ENCODE results near the gene SLC25A18. TPM values are rescaled to one million over a fixed set of nuclear protein-coding genes. Genes with fewer than 3 reads are reported as not detected.

The SLC25A18 gene
- total and polyA plus RNA-seq, 2 of the 4 experiments (the other 2 are of a cell fraction) = 0.05 TPM; not detected in 1

GRCh38 chr22:17541476-17541875 is 21.8 kb upstream of the SLC25A18 start:
- no peak overlapping the region for H2AK5ac ChIP-seq (ENCODE audit: low read depth, low read length)
- BruUV-seq (replicated peaks) = no TSS peak
- H2BK15ac ChIP-seq (ENCODE audit: low read depth, low read length) = no peak overlapping the region
- H4K5ac ChIP-seq (ENCODE audit: low read depth, low read length) = no peak overlapping the region
- no peak for ATAC-seq (ENCODE audit: low read depth)
- no peaks in the 10 kb centered on the region for H4K20me1 ChIP-seq (ENCODE audit: insufficient read depth, low read length)
- H3K23ac ChIP-seq (ENCODE audit: low read depth, low read length) = no peak overlapping the region
- H2BK5ac ChIP-seq (ENCODE audit: low read depth, low read length, poor library complexity, severe bottlenecking) = no peak overlapping the region
- in situ Hi-C loops (cut with MboI; ENCODE audit: low sequenced_read_pairs) = no loop called here
- dilution Hi-C loops (cut with HindIII; ENCODE audit: low sequenced_read_pairs, unreplicated experiment) = no loop called here
- H3K9ac ChIP-seq (ENCODE audit: low read depth, low read length) = no peak overlapping the region
- POLR2A ChIA-PET (ENCODE audit: unreplicated experiment) = no interaction called here
- intact Hi-C loops (cut with micrococcal nuclease) = no loop called here
- H3K14ac ChIP-seq (replicated peaks; ENCODE audit: low read depth, low read length) = no peak overlapping the region
- no peaks in the 10 kb centered on the region for H3K4me1 ChIP-seq (ENCODE audit: control insufficient read depth, insufficient read depth, low read length)
- no peak overlapping the region for H2BK120ac ChIP-seq (ENCODE audit: low read depth, low read length)
- DNase-seq = no peak
- H2AFZ ChIP-seq (replicated peaks; ENCODE audit: low read length, poor library complexity) = no peak overlapping the region
- H3K18ac ChIP-seq (ENCODE audit: low read depth, low read length) = no peak overlapping the region
- H3K4ac ChIP-seq (ENCODE audit: low read depth, low read length) = no peak overlapping the region
- 63% methylated on average over 2 of the region's 7 CpGs; no CpG with 5 or more reads in 1 of the 2 experiments for WGBS, 2 experiments (ENCODE audit: extremely low coverage in 2 of 2, insufficient read length in 1 of 2)
- no peak overlapping the region for H3K56ac ChIP-seq (ENCODE audit: extremely low read depth, insufficient read depth, low read length)
- H4K8ac ChIP-seq (ENCODE audit: low read depth in 2 of 2, low read length in 2 of 2) = no peak overlapping the region
- H3K36me3 ChIP-seq (ENCODE audit: control insufficient read depth, insufficient read depth, low read length) = no peaks in the 10 kb centered on the region
- no peak overlapping the region for H3K27ac ChIP-seq (ENCODE audit: insufficient read depth, low read length)
- no peak overlapping the region for H3K4me2 ChIP-seq (ENCODE audit: low read depth, low read length)
- H4K91ac ChIP-seq (ENCODE audit: insufficient read depth, low read depth, low read length) = no peak overlapping the region
- no peak overlapping the region for H3K4me3 ChIP-seq (ENCODE audit: insufficient read depth, low read depth, low read length)
- no peaks in the 10 kb centered on the region for H3K9me3 ChIP-seq (ENCODE audit: control insufficient read depth, insufficient read depth, low read length)
- H3K27me3 ChIP-seq (ENCODE audit: control insufficient read depth, insufficient read depth, low read length) = peaks cover 1% of the 10 kb centered on the region; the same call in 1 of the 2 replicates
- H2AK9ac ChIP-seq (replicated peaks; ENCODE audit: low read depth, low read length, poor library complexity) = no peak overlapping the region
- no peaks in the 10 kb centered on the region for H3K79me1 ChIP-seq (ENCODE audit: low read depth in 1 of 2, low read length in 2 of 2)
- CTCF ChIA-PET = no interaction called here
- TF ChIP-seq CHD1 (IDR thresholded peaks at IDR 0.05; ENCODE audit: low read depth, low read length) = no peak
- TF ChIP-seq RAD21 (IDR thresholded peaks at IDR 0.05; ENCODE audit: low read length) = no peak
- TF ChIP-seq, protein P1, sequence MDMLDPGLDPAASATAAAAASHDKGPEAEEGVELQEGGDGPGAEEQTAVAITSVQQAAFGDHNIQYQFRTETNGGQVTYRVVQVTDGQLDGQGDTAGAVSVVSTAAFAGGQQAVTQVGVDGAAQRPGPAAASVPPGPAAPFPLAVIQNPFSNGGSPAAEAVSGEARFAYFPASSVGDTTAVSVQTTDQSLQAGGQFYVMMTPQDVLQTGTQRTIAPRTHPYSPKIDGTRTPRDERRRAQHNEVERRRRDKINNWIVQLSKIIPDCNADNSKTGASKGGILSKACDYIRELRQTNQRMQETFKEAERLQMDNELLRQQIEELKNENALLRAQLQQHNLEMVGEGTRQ (IDR thresholded peaks at IDR 0.05; ENCODE audit: low read depth, low read length) = no peak
- no peak for TF ChIP-seq NFE2L2 (IDR thresholded peaks at IDR 0.05; ENCODE audit: low read depth, low read length)
- TF ChIP-seq RCOR1 (IDR thresholded peaks at IDR 0.05; ENCODE audit: insufficient replicate concordance, low read length) = no peak
- TF ChIP-seq SMC3 (IDR thresholded peaks at IDR 0.05; ENCODE audit: low read depth, low read length) = no peak
- TF ChIP-seq FOS (IDR thresholded peaks at IDR 0.05; ENCODE audit: low read depth, low read length) = no peak
- TF ChIP-seq MAFK (IDR thresholded peaks at IDR 0.05; ENCODE audit: low read depth, low read length) = no peak
- TF ChIP-seq RFX5 (IDR thresholded peaks at IDR 0.05; ENCODE audit: low read depth, low read length) = no peak
- no peak for TF ChIP-seq CEBPB (IDR thresholded peaks at IDR 0.05; ENCODE audit: low read depth, low read length)
- no peak for TF ChIP-seq BHLHE40 (IDR thresholded peaks at IDR 0.05; ENCODE audit: low read depth, low read length)
- no peak for TF ChIP-seq POLR2A (IDR thresholded peaks at IDR 0.05; ENCODE audit: low read depth, low read length)
- TF ChIP-seq CTCF (conservative IDR thresholded peaks at IDR 0.05; ENCODE audit: low read depth, low read length) = no peak
- TF ChIP-seq MXI1 (IDR thresholded peaks at IDR 0.05; ENCODE audit: borderline replicate concordance, low read depth, low read length) = no peak
- TF ChIP-seq, protein P2, sequence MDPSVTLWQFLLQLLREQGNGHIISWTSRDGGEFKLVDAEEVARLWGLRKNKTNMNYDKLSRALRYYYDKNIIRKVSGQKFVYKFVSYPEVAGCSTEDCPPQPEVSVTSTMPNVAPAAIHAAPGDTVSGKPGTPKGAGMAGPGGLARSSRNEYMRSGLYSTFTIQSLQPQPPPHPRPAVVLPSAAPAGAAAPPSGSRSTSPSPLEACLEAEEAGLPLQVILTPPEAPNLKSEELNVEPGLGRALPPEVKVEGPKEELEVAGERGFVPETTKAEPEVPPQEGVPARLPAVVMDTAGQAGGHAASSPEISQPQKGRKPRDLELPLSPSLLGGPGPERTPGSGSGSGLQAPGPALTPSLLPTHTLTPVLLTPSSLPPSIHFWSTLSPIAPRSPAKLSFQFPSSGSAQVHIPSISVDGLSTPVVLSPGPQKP (IDR thresholded peaks at IDR 0.05; ENCODE audit: borderline replicate concordance, low read depth, low read length) = no peak
- no peak for TF ChIP-seq MAZ (IDR thresholded peaks at IDR 0.05; ENCODE audit: borderline replicate concordance, low read depth, low read length)
- H3K9me1 ChIP-seq (ENCODE audit: insufficient read depth, low read length) = no peaks in the 10 kb centered on the region
- H2BK20ac ChIP-seq (ENCODE audit: low read depth, low read length) = no peak overlapping the region

Measured in IMR-90 (cell line).